Measurements from ENCODE around the gene CR2.
"Not testable (repeated sequence)": the region's sequence is repeated elsewhere in the genome, so short reads cannot be mapped to it uniquely, and the experiment has no call there.

CR2 gene

DNA sequence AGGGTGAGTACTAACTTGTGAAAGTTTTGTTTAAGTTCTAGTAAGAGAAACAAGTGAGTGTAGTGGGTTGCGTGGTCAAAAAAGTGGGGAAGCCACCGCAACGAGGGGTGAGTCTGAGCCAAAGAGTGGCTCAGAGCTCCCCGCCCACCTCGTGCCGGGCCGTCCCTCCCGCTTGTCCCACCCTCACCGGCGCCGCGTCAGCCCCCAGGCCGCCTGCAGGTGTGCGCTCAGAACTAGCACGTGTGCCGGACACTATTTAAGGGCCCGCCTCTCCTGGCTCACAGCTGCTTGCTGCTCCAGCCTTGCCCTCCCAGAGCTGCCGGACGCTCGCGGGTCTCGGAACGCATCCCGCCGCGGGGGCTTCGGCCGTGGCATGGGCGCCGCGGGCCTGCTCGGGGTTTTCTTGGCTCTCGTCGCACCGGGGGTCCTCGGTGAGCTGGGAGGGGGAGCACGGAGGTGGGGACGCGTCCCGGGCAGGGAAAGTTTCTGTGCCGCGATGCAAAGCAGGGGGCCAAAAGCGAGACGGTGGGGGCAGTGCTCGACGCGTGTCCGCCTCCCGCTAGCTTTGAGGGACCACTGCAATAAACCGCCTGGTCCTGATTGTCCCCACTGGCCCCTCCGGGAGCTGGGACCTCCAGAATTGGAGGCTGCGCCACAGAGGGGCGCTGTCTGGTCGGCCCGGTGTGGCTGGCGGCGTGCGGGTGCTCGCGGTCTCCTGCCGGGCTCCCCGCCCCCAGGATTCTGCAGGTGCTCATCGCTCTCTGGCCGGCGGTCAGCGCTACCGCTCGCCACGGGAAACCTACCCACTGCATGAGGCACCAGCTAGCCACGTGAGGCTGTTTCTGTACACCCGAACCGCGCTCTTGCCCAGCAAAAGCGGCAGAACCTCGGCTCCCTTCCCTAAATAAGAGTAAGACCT is at the start of gene CR2:
Gene CR2, plus strand, starts transcription at position 283 of the 919 bp plus-strand sequence. Its CDS starts 91 bp downstream, at position 374.
- no peak for DNase-seq

DNA sequence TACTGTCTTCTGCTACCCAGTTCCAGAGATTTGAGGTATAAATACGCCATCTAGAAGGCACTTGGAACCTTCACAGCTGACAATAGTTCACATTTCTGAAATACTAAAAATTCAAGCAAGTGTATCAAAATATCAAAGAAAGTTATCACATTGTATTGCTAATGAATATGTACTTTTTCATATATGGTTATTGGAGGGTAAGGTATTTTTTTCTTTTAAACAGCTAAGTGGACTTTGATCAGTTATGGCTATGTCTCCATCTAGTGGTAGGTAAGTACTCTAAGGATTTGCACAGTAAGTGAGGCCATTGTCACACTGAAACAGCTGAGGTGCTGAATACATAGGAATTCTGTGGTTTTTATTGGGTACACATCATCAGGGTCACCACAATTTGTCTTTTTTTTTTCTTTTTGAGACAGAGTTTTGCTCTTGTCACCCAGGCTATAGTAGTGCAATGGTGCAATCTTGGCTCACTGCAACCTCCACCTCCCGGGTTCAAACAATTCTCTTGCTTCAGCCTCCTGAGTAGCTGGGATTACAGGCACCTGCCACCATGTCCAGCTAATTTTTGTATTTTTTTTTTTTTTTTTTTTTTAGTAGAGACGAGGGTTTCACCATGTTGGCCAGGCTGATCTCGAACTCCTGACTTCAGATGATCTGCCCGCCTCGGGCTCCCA is 49.1 kb upstream of the CR2 start:
- peak; percentile 61 for DNase-seq

DNA sequence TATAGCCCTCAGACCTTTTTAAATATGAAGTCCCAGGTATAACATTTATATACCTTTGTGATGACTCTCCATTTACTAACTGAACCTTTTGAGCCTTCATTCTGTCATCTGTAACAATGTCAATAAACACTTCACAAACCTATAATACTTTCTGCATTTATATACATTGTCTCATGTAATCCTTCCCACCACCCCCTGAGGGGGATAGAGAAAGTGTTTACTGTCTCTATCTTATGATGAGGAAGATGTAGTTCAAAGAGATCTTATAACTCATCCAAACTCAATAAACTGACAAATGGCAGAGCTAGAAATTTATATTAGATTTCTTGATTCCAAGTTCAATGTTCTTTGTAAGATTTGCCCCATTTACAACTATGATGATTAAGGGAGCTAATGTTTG is 48.3 kb upstream of the CR2 start:
- no peak for DNase-seq

DNA sequence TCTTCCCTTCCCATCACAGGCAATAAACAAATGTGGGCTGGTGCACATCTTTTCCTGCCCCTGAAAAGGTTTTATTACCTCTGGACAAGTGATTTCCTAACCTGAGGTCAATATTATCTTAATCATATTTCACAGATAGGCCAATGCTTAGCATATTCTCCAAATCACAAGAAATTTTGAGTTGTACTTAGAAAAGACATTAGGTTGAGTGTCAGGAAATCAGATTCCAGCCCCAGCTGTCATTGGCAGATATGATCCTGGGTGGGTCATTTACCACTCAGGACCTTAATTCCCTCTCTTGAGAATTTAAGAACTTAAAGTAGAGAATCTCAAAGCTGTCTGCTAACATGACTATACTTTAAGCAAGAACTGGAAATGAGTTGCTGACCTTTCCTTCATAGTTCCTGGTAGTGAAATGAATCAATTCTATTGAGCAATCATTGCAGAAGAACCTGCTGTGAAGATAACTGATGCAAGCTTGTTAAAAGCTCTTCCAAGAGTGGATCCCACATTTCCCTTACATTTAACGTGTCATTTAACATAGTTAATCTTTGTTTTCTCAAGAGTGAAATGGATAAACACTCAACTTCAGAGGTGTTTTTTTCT is 46.4 kb upstream of the CR2 start:
- DNase-seq, result no peak

DNA sequence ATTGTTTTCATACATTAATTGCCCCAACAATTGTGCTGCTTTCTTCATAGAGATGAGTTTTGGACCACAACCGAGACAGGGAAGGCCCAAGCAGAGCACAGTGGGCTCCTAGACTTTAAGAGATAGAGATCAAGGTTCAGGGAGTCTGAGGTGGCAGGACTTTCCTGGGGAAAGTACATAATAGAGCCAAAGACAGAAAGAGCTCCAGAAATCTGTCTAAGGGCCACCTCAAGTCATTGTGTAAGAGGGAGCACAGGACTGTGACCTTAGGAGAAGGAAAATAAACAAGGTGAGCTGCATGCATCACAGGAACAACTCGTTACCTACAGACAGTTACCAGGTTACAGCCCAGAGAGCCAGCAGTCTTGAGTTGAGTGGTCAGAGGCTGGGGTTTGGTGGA is 41.3 kb upstream of the CR2 start:
- no peak for DNase-seq

DNA sequence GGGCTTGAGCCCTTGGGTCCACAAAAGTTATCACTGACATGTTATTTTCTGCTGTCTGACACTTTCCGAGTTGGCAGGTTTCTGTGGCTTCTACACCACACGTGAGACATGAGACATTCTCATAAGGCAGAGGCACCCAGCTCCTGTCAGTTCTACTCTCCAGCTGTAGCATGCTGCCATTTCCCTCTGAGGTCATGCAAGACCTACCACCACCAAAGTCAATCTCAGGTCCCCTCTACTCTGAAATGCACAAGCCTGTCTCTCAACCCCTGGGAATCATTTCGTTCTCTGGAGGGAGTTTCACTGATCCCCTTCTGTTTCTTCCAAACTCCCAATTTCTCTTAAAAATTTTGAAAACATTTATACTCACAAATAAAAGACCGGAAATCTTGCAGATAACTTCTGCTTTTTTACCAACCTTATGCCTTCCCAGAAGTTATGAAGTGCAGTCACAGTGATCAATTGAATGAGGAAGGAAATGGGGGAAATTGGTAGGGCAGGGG is 39.5 kb upstream of the CR2 start:
- no peak for DNase-seq

DNA sequence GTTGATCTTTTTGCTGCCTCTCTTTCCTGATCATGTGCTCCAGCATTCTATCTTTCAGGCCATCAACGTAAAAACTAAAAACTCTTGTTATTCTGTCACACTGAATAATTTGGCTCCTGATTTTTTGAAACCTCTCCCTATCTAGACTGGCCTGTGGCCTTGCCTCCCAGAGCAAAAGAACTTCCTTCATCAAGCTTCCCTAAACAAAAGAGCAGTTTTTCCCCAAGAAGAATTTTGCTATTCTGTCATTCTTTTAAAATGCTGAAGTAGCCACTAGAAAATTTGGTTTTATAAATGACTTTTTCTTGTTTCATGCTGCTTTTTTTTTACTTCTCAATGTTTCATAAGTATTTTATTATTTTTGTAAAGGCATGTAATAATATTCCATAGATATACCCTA is 37.1 kb upstream of the CR2 start:
- no peak for DNase-seq

DNA sequence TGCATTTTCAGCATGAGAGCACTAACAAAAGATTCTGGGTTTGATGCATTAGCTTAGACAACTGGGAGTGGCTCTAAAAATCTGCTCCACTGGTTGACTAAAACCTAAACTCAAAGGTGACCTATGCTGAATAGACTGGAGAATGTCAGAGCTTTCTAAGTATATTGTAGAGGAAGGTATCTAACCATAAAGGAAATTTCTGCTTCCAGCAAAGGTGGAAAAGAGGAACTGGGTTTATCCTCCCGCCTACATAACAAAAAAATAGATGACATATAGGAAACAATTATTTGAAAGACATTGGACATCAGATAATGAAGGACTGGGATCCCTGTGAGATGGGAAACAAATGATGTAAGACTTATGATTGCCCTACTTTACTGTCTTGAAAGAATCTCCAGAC is 35.8 kb upstream of the CR2 start:
- no peak for DNase-seq

DNA sequence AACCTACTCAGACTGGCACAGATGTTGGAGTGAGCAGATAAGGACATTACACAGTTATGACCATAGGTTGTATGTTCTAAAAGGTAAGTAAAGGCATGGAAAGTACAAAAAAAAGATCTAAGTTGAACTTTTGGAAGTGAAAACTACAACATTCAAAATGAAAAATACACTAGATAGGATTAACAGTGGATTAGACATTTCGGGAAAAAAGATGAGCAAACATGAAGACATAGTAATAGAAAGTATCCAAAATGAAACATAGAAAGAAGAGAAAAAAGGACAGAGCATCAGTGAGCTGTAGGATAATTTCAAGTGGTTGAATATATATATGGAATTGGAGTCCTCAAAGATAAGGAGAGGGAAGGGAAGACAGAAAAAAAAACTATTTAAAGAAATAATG is 34.0 kb upstream of the CR2 start:
- DNase-seq, result no peak

DNA sequence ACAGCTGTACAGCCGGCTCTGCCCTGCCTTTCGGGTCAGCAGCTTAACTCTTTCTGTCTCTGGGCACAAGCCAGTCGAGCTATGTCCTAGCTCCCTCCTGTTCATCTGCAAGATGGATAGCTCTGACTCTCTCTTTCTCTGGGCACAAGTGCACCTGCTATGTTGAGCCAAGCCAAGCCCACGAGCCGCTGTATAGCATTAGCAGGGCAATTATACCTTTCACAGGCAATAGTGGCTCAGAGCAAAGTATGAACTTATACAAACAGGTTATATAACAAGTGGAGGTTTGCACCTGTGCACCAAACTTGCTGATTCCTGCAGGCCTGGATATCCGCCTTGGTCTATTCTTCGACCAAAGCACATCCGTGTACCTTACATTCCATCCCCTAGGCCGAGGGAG is 33.0 kb upstream of the CR2 start:
- no peak for DNase-seq

DNA sequence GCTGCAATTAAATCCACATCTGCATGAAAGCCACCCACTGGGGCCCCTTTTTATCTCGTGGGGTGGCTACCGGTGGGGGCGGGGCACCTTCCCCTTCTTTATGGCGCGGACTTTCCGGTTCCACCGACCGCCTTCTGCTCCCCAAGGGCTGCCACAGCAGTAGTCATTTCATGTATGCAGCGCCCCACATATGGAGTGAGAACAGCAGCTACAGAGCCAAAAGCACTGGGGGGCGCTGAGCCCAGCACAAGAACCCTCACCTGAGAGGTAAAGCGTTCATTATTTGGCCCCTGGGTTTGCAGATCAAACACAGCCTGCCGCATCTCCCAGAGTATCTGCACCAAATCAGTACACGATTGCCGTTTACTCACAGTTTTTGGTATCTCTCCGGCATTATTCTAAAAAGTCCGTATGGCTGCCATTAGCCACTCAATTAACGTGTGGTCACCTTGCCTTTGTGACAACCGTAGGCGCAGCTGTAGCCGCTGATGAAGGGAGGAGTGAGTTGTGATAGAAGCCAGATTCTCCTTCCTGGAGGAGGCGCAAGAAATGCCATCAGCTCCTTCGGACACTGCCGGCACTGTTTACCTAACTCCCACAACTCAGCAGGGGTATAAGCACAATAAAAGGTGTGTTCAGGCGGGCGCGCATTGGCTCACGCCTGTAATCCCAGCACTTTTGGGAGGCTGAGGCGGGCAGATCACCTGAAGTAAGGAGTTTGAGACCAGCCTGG is 30.4 kb upstream of the CR2 start:
- DNase-seq, result no peak

DNA sequence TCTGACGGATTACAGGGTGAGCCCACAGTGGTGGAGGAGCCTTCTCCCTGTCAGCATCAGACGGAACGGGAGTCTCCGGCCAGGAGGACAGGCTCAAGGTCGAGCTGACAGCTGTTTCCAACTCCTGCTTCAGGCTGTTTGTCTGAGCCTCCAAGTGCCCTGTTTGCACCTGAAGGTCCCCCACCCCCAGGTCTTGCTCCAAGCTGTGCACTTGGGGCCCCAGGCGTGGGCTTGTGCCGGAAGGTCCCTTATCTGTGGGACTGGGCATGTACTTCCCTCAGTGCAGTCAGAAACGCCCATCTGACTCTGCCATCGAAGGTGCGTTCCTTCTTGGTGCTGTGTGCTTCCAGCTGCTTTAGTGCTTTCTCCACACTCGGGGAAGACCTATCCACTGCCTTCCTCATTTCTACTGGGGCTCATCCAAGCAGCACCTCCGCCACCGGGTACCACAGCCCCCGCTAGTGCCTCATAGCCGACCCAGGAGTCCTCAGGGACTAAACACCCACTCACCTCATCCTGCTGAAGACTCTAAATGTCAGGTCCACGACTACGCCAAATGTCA is 29.5 kb upstream of the CR2 start:
- no peak for DNase-seq

DNA sequence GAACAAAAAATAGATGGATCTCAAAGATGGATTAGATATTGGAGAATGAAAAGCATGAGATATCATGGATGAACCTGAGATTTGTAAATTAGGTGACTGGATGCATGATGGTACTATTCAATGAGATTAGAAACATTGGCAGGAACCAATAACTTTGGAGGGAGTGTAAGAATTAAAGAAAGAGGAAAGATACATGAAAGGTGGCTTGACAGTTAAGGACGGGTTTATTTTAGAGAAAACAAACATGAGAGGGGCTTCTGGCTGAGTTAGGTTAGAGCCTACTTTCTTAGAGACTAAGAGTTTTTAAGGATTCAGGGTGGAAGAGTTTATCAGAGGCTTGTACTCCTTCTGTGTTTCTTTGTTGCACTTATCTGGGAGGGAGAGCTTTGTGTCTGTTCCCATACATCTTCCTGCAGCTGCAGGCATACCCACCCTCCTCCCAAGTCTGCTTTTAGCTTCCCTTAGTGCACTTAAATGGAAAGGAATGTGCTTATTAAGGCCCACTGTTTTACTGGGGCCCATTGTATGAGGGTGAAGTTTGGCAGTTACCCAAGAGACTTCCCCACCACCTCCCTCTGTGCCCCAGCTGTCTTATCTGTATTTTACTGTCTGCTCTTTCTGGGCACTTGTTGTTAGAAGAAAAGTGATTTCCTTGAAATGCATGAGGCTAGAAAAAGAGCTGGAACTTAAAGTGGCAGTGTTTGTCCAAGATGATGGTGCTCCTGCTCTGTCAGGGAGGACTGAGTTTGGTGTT is 26.1 kb upstream of the CR2 start:
- DNase-seq, result no peak

DNA sequence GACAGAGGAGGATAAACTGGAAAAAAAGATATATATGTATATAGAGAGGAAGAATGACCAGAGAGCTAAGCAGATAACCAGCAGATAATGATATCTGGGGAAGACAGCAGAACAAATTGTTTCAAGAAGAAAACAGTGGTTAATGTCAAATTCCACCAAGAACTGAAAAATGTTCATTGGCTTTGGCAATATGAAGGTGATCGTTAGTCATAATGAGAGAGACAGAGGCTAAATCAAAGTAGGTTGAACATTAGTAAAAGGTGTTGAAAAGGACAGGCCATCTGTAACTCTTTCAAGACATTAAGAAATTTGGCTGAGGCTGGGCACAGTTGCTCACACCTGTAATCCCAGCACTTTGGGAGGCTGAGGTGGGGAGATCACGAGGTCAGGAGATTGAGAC is 25.3 kb upstream of the CR2 start:
- no peak for DNase-seq

DNA sequence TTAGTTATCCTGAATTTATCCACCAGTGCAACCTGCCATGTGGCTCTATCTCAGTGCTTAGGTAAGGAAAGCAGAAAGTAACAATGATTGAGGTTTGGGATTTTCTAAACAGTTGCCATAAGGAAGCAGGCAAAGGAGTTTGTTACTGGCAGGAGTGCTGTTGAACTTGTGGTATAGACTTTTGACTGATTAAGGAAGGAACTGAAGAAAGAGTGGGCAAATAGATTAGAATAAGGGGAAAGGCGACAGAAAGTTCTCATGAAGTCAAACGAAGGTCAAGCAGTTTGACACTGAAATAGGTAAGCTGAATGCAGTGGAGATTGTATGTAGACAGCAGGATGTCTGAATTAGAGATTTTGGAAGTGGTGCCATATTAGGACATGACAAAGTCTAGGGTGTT is 24.2 kb upstream of the CR2 start:
- no peak for DNase-seq

DNA sequence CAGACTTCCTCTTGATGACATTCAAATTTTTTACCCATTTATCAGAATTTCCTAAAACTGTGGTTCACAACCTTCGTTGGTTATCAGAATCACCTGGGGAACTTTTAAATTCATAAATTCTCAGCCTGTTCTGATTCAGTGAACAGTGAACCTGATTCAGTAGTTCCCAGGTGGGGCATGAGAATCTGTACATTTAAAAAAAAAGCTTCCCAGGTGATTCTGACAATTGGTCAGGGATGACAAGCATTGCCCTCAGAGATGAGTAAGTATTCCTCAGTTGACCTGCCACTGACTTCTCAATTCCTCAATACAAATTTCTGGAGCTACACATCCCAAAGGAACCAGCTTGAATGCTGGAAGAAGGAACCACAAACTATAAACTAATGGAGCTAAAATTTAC is 23.5 kb upstream of the CR2 start:
- no peak for DNase-seq

DNA sequence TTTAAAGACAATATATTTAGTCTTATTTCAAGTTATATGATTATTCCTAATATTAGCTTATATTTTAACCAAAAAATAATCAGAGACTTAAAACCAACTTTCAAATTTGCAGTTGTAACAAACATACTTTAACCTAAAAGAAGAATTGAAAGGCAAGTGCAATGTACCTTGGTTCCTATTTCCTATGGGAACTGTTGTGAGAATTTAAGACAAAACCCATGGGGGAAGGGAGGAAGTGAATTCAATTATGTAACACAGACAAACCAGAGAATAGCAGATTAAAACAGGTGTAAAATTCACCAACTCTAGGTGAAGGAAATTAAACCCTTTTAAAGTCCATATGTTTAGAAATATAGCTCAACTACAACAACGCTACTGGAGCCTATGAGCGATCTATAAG is 22.6 kb upstream of the CR2 start:
- no peak for DNase-seq

DNA sequence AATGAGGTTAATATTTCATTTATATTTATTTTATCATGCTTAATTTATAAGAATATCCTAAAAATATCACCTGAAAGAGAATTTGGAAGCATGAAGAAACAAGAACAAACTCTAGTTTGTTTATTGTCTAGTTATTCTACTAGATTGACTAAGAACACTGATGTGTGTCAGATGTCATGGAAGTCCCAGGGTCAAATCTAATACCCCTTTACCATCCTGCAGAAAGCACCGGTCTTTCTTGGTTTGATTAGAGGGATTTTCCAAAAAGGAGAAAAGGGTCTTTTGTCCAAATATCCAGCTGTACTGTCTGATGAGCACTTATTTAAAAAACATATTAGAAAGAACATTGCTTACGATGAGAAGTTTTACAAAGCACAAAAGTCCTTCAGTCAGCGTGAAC is 20.7 kb upstream of the CR2 start:
- no peak for DNase-seq

DNA sequence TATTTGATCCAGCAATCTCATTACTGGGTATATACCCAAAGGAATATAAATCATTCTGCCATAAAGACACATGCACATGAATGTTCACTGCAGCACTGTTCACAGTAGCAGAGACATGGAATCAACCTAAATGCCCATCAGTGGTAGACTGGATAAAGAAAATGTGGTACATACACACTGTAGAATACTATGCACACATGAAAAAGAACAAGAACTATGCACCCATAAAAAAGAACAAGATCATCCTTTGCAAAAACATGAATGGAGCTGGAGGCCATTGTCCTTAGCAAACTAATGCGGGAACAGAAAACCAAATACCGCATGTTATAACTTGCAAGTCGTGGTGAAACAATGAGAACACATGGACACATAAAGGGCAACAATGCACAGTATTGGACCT is 17.4 kb upstream of the CR2 start:
- DNase-seq, result not testable (repeated sequence)

DNA sequence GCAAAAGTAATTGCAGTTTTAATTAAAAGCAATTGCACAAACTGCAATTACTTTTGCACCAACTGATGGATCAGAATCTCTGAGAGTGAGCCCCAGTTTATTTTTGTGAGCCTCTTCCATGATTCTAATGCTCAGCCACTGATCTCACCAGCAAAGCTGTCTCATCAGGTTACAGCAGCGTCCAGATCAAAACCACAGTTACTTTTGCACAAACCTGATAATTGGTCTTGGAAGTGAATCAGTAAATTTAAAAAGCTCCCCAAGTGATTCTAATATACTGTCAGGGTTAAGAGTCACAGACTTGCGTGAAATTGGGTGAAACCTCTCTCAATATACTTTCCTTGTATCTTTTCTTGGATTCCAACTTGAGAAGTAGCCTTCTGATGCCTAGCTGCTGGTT is 13.5 kb upstream of the CR2 start:
- DNase-seq, result no peak

DNA sequence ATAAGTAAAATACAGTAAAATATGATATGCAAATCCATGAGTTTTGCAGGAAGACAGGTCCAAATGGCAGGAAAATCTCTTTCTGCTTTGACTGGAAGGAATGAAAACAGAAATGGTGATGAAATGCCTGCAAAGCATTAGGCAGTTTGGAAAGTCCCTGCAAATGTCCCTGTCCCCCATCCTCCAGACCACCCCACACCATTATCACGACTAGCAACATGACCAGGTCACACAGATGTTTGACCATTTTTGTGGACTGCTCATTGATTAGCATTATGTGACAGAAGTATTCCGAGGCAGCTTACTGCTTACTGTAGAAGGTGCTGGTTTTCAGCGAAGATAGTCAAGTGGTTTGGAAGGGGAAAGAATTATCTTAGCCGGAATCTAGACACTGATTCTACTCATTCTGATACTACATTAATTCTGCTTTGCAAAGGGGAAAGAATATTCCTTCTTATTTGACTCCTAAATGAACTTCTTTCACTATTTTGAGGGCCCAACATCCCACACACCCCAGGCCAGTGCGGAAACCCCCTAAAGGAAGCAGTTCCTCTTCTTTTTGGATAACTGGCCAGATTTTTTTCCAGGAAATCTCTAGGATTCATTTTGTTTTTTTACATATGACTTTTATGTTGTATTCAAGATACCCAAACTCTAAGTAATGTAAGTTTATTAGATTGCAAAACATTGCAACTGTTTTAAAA is 9.5 kb upstream of the CR2 start:
- DNase-seq, result no peak

DNA sequence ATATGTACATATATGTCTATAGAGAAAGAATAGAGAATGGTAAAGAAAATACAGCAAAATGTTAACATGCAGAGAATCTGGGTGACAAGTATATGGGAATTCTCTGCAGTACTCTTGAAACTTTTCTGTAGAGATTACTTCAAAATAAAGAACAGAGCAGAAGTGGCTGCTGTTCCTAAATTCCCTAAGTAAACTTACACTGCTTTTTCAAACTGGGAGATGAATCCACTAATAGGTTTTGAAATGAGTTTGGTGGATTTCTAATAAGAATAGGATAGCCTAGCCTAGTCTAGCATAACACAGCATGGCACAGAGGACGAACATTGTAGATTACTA is 450 bp upstream of the CR2 start:
- no peak for DNase-seq

Measured in NCI-H1417 treated with DMSO at 0.1 percent for 48 hours (cell line).